Stimulated activated CD8-positive, alpha-beta memory T cell treated with anti-CD3 and anti-CD28 coated beads, Interleukin-12 subunit alpha, Interleukin-12 subunit beta, amount 100 ng/mL, for 24 hours (primary cell): ENCODE data around the gene PNKP.

Experiments
- DNase-seq: peaks from one replicate; pipeline ENCODE4 v3.0.0-alpha.2; 2020; ENCODE audit errors: extremely low read depth

Gene PNKP

GRCh38 chr19:49890349-49891311 lies 23.3 kb upstream of the PNKP start:
- DNase-seq: peak; percentile 42

DNA sequence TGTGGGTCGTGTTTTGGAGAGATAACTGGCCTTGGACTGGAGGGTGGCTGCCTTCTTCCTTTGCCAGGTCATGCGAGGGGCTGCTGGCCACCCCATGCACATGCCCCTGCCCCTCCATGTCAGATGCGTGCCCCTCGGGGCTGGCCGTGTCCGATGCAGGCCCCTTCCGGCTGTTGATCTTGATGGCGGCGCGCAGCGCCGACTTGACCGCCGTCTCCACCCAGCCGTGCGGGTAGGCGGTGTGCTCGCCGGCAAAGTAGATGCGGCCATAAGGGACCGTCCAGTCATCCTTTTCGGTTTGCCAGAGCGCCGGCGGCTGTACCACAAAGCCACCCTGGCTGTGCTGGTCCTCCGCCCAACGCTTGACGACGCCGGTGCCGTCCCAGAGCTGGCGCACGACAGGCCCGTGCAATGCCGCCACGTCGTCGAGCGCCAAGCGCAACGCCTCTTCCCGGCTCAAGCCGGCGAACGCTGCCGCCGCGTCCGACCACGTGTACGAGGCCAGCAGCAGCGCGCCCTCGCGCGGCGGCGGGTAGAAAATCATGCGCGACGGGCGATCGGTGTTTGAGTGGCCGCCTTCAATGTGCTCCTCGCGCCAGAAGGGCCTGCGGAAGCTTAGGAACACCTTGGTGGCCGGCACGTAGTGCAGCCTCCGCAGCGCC lies 22.4 kb upstream of the PNKP start:
- DNase-seq: peak; percentile 25

DNA sequence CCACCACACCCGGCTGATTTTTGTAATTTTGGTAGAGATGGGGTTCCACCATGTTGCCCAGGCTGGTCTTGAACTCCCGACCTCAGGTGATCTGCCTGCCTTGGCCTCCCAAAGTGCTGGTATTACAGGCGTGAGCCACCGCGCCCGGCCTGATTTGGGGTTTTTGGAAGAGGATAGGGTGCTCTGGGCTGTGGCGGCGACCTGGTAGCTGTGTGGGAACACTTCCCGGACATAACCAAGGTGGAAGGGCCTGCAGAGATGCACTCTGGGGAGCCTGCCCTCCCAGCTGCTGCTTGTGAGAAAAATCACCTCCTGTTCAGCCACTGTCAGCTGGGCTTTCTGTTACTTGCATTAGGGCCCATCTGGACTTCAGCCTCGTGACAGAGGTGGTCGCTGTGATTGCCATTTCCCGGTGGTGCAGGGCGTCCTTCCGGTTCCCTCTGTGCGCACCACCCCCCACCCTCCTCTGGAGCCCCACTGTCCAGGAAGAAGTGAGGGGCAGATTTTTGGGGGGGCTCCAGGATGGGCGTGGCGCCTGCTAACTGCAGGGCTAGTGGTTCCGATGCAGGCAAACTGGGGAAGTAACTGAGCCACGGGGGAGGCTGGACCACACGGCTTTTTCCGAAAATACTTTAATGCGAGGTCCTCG lies 21.8 kb upstream of the PNKP start:
- DNase-seq: no peak

DNA sequence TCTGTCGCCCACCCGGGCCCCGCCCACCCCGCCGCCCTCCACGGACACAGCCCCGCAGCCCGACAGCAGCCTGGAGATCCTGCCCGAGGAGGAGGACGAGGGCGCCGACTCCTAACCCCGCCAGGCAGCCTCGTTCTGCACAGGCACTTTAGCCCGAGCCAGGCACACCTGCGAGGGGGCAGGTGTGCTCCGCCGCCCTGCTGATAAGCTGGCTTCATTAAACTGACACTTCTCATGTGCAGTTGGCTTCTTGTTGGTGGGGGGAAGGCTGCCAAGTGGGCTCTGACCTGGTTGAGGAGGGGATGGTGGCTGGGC lies 21.1 kb upstream of the PNKP start:
- DNase-seq: no peak

GRCh38 chr19:49887665-49888509 lies 20.5 kb upstream of the PNKP start:
- no peak for DNase-seq

DNA sequence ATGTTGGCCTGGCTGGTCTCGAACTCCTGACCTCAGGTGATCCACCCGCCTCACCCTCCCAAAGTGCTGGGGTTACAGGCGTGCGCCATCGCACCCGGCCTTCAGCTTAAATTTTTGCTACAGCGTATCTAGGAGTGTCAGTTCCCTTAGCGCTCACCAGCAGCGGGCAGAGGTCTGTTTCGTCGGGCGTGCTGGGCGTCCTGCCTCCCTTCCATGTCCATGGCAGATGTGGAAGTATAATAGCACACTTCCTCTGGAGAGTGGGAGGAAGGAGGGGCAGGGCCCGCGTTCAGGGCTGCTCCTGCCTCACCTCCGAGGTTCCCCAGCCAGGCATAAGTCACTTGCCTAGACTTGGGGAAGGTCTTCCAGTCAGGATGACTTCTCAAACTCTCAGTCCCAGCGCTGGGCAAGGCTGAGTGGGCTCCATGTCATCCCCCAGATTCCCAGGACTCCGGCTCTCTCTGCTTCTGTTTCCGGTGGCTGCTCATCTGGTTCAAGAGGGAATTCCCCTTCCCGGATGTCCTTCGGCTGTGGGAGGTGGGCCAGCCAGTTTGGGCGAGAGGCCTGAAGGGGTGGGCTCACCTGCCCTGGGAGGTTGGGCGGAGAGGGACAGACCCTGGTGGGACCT lies 19.8 kb upstream of the PNKP start:
- DNase-seq: no peak

DNA sequence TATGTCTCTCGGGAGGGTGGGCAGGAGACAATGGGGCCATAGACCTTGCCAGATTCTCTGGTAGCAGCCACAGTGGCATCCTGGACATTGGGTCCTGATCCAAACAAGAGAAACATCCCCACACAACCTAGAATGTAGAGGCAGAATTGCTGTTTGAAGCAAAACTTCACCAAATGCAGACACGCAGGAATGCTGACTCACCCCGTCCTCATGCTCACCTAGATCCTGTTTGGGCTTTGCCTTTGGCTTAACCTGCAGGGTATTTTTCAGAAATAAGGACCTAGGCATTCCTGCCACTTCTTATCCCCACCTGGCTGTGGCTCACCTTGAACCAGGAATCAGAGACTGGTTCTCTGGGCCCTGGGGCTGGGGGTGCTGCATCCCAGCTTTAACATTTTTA lies 17.4 kb upstream of the PNKP start:
- DNase-seq: no peak

DNA sequence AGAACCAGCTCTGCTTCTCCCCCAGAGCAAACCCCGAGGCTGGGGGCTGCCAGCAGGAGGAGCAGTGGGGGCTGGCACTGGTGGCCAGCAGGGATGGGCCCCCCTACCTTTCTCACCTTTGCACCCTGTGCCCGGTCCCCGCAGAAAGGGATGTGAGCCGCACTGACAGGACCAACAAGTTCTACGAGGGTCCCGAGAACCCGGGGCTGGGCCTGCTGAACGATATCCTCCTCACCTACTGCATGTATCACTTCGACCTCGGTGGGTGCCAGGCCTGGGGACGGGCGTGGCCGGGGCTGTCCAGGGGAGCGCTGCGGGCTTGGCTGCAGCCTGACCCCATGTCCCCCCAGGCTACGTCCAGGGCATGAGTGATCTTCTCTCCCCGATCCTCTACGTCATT lies 16.7 kb upstream of the PNKP start:
- no peak for DNase-seq

DNA sequence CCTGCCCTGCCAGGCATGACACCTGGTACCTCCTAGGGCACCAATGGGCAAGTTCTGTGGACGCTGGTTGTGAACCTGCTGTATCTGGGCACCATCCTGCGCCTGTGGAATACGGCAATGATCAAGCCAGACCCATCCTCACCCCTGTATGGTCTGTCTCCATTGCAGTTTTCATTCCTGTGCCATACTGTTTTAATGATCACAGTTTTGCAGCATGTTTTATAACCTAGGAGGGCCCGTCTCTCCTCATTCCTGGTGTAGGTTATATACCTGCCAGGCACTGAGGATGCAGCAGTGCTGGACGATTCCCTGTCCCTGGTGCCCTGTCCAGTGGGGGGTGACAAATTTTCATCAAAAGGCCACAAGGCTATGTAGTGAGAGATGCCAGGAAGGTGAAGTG lies 15.7 kb upstream of the PNKP start:
- DNase-seq: no peak

GRCh38 chr19:49882643-49883042 lies 15.3 kb upstream of the PNKP start:
- no peak for DNase-seq

- no peak for DNase-seq
Observed at GRCh38 chr19:49881672-49882394, 14.5 kb upstream of the PNKP start.

DNA sequence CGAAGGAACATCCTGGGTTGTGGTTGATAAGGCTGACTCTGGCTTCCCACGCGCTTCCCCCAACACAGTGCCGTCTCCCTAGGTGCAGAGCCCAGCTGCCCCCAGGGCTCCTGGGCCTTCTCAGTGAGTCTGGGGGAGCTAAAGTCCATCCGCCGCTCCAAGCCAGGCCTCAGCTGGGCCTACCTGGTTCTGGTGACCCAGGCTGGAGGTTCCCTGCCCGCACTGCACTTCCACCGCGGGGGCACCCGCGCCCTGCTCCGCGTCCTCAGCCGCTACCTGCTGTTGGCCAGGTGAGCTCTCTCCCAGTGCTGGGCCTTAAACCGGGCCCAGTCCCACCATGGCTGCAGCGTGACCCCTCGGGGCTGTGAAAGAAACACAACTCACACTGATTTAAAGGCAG lies 13.8 kb upstream of the PNKP start:
- DNase-seq: no peak

GRCh38 chr19:49880162-49880869 lies 12.9 kb upstream of the PNKP start:
- DNase-seq: no peak

- DNase-seq: no peak
Observed at GRCh38 chr19:49879243-49879963, 12.0 kb upstream of the PNKP start.

GRCh38 chr19:49878744-49879070 lies 11.3 kb upstream of the PNKP start:
- no peak for DNase-seq

DNA sequence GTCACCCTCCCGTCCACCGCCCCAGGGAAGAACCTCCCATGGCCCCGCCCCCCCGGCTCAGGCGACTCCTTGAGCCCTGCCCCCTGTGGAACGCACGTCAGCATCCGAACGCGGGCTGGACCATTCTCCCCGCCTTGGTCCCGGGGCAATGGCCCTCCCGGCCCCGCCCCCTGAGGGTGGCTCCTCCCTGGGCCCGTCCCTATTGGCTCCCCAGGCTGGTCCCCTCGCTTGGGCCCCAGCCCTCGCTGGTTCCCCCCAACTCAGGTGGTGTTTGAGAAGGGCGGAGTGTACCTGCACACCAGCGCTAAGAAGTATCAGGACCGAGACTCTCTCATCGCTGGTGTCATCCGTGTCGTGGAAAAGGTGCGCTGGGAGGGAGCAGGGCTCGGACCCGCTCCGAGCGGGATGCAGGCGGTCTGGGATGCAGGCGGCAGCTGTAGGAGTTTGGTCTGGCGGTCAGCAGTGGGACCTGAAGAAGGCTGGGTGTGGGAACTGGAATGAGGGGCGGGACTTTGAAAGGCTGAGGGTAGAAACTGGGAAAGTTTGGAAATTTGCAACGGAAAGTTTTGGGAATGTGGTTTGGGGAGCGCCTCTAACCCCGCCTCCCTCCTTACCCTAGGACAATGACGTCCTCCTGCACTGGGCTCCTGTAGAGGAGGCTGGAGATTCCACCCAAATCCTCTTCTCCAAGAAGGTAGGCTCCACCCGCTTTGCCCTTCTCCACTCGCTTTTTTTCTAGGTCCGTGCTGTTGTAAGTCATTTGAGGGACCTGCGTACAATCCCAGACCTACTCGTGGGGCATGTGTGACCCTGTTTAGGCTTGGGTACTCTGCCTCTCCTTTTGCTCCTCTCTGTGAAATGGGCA lies 10.7 kb upstream of the PNKP start:
- peak; percentile 98 for DNase-seq

DNA sequence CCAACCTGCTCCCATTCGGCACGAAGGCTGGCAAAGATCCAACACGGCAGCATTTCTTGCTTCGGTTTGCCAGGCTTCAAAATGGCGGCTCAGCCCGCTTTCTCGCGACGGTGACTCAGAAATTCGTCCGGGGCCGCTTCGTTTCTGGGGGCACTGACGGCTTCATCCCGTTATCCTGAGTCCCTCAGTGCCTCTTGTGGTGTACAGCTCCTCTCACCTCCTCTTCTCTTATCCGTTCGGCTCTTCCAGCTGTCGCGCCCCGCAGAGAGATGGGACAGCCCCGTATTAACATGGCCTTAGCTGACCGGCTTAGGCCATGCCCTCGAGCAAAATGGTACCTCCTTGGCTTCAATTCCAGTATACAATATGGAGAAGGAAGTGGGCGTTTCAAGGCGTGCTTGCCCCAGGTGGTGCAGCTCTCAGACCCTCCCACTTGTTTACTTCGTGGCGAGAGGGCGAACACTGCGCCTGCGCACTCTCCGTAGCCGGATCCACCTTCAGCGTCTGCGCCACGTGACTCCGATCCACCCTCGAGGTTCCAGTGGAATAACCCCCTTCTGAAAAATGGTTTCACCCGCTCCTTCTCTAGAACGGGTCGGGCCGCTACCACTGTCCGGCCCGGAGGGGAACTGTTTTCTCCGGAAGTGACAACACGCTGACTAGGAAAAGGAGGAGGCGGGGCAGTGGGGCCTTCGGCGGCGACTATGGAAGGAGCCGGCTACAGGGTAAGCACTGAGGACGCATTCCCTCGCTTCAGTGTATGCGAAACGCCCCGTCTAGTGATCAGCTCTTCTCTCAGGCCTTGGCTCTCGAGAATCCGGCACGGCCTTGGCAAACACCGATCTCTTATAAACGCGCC lies 9.9 kb upstream of the PNKP start, which contains the start of the genes AKT1S1 and TBC1D17:
Gene AKT1S1, minus strand, starts transcription at position 336 of the 859 bp plus-strand sequence. CDS start 4,060 bp downstream, outside the sequence.
Gene TBC1D17, plus strand, starts transcription at position 683 of the 859 bp plus-strand sequence. Its CDS starts 22 bp downstream, at position 705.
- DNase-seq: peak; percentile 93
